Stimulated activated CD4-positive, alpha-beta T cell treated with anti-CD3 and anti-CD28 coated beads, Interleukin-1b, Interleukin-23, amount 100 ng/mL, for 24 hours (primary cell): ENCODE results near the gene DPF3.

Experiments used
- DNase-seq, 4 experiments: peaks; one replicate each; pipeline ENCODE4 v3.0.0-alpha.2; 2020; ENCODE audit warnings: low read depth in 4 of 4, low spot score in 1 of 4

DPF3 gene

GRCh38 chr14:72574715-72575114, 319.2 kb downstream of the DPF3 start:
- DNase-seq = no peak

- no peak for DNase-seq
These were observed 320.0 kb downstream of the DPF3 start for GRCh38 chr14:72573725-72574417.
